Stomach (tissue), 9 donors: Measurements from ENCODE around the gene TGM1. TPM values are rescaled to one million over a fixed set of nuclear protein-coding genes. Genes with fewer than 3 reads are reported as not detected.

Experiments
- DNase-seq, 2 donors: peaks; one replicate each; pipeline versions ENCODE4 v3.0.0 to v3.0.0-alpha.2; 2013 to 2019
- H3K27ac ChIP-seq, 5 donors: fragments of 200-600 bp in 4 of 5; sonication (generic) in 4 of 5; one replicate each; pipeline ENCODE4 v1.5.1; 2013 to 2019; ENCODE audit warnings: mild to moderate bottlenecking in 1 of 5, moderate library complexity in 1 of 5
- H3K27me3 ChIP-seq, 3 donors: fragments of 200-600 bp; sonication (generic); one replicate each; pipeline ENCODE4 v1.5.1; 2017 to 2019; ENCODE audit warnings: mixed run types in 1 of 3
- H3K36me3 ChIP-seq, 4 donors: fragments of 200-600 bp; sonication (generic); 1 replicate in 3 of 4; 2 replicates in 1 of 4; pipeline ENCODE4 v1.5.1; 2016 to 2019
- H3K4me1 ChIP-seq, 4 donors: fragments of 200-600 bp; sonication (generic); one replicate each; pipeline ENCODE4 v1.5.1; 2016 to 2019
- H3K4me3 ChIP-seq, 4 donors: fragments of 200-600 bp; sonication (generic) in 3 of 4; one replicate each; pipeline ENCODE4 v1.5.1; 2016 to 2019; ENCODE audit warnings: mild to moderate bottlenecking in 1 of 4
- H3K9me3 ChIP-seq, 4 donors: fragments of 200-600 bp; sonication (generic); one replicate each; pipeline ENCODE4 v1.5.1; 2016 to 2019
- CTCF ChIP-seq, 7 experiments: fragments of 450-650 bp in 4 of 7; fragments of 200-600 bp in 3 of 7; sonication (generic) in 3 of 7; IDR thresholded peaks; one replicate each; pipeline ENCODE4 v1.5.1; 2016 to 2019; ENCODE audit warnings: antibody characterized with exemption in 7 of 7, control low read depth in 2 of 7, mild to moderate bottlenecking in 1 of 7
- EP300 ChIP-seq: sonication (generic); formaldehyde crosslinking; IDR thresholded peaks from one replicate; pipeline ENCODE4 v1.6.1; 2017; ENCODE audit warnings: antibody characterized with exemption
- POLR2A ChIP-seq, 4 donors: fragments of 450-650 bp; IDR thresholded peaks; one replicate each; pipeline ENCODE4 v1.6.1; 2016; ENCODE audit warnings: antibody characterized with exemption in 4 of 4, control low read depth in 2 of 4, mild to moderate bottlenecking in 1 of 4, moderate library complexity in 1 of 4
- POLR2AphosphoS5 ChIP-seq, 3 donors: sonication (generic); formaldehyde crosslinking; IDR thresholded peaks; one replicate each; pipeline ENCODE4 v1.6.1; 2016; ENCODE audit warnings: antibody characterized with exemption in 3 of 3
- WGBS, 5 donors: extraction: QIAGEN DNeasy Blood & Tissue Kit in 3 of 5; methylation state at CpG; one replicate each; pipeline versions ENCODE4 v1.1.5 to v1.1.7; 2013 to 2018; 5-methylcytosine and 5-hydroxymethylcytosine counted together
- intact Hi-C: fragments of 100-400 bp; cut with DNase I; formaldehyde crosslinking; loops from one replicate; pipeline ENCODE4 v1.15.1; 2023; ENCODE audit warnings: low total_unique reads
- polyA plus RNA-seq, 3 donors: library from polyadenylated mRNA; stranded (reverse); fragments of 200-250 nt; gene quantifications; one replicate each; pipeline ENCODE4 v1.2.3, GENCODE V29; 2013
- total RNA-seq, 5 donors: library from RNA; depleted of rRNA; stranded (reverse); fragments of >200 nt; gene quantifications; one replicate each; pipeline versions ENCODE4 v1.1.0 to v1.2.3, GENCODE V29; 2014 to 2016
- donor health status: healthy with polysubstance abuse.
- donor health status: Bipolar disorder and iron deficiency.
- donor health status: healthy.

Gene TGM1
- total and polyA plus RNA-seq, 8 donors, result 1.7 to 131 (median 5.1) TPM

- intact Hi-C loops, result no loop called here
Measured at GRCh38 chr14:24286996-24287395, 24.0 kb upstream of the TGM1 start.

DNA sequence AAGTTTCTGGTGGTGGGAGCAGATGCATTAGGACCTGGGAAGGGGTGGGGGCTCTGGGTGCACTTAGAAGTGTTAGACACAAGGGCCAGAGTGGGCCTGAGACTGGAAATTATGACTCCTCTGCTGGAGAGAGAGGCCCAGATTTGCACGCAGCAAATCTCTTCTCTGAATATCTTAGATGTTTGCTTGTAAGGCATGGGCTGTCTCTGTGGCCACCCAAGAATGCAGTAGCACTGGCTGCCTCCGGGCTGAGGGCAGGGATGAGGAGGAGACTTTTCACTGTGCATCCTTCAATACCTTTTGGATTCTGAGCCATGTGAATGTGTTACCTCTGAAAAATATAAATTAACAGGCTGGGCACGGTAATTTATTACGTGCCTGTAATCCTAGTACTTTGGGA is 22.4 kb upstream of the TGM1 start:
- H3K4me1 ChIP-seq, result peaks cover 0 to 12% (median 0%) of the 10 kb centered on the region in 4 donors
- no peaks in the 10 kb centered on the region for H3K9me3 ChIP-seq
- no peak overlapping the region for H3K27ac ChIP-seq
- no peak for TF ChIP-seq POLR2AphosphoS5 (IDR thresholded peaks at IDR 0.05)
- TF ChIP-seq EP300, result no peak
- no peak for TF ChIP-seq CTCF (IDR thresholded peaks at IDR 0.05)
- no peak for TF ChIP-seq POLR2A (IDR thresholded peaks at IDR 0.05)
- no peaks in the 10 kb centered on the region for H3K27me3 ChIP-seq
- 59 to 72% (median 69%) methylated on average over 4 of the region's 4 CpGs for WGBS, 5 donors
- H3K36me3 ChIP-seq, result peaks cover 1 to 17% (median 12%) of the 10 kb centered on the region in 4 donors
- DNase-seq, result no peak
- intact Hi-C loops, result no loop called here
- no peak overlapping the region for H3K4me3 ChIP-seq

More at GRCh38 chr14:24286996-24287395, 24.0 kb upstream of the TGM1 start:
- Histone ChIP-seq H3K9me3 (no peaks in the 10 kb centered on the region), H3K36me3 (peaks cover 18 to 34% (median 28%) of the 10 kb centered on the region in 4 donors), H3K4me3 (no peak overlapping the region), H3K4me1 (no peaks in the 10 kb centered on the region), H3K27me3 (no peaks in the 10 kb centered on the region), H3K27ac (no peak overlapping the region)
- TF ChIP-seq EP300 (no peak), POLR2AphosphoS5 (IDR thresholded peaks at IDR 0.05) (no peak), POLR2A (IDR thresholded peaks at IDR 0.05) (no peak), CTCF (IDR thresholded peaks at IDR 0.05) (no peak)
- no peak for DNase-seq
- 88 to 96% (median 93%) methylated on average over 5 of the region's 5 CpGs for WGBS, 5 donors

DNA sequence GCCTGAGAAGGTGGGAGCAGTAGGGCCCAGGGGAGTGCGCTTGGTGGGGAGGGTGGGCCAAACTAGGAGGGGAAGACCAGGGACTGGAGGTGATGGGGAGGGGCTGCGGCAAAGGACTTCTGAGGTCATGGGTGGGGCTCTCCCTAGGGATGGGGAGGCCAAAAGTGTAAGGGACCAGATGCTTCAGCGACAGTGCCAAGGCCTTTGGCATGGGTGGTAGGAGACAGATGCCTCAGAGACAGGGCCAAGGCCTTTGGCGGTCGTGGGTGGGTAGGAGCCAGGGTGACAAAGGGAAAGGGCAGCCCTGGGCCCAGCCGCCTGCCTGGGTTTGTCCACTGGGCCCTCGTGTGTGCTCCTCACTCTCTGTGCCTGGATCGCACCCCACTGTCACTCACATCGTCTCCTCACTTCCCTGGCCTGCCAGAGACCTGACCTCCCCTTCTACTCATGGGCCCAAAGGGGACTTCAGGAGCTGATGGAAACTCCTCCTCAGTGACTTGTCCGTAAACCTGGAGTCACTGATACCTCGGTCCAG is 21.6 kb upstream of the TGM1 start:
- Histone ChIP-seq H3K4me1 (peaks cover 0 to 13% (median under 1%) of the 10 kb centered on the region in 4 donors), H3K36me3 (peaks cover 0 to 10% (median 4%) of the 10 kb centered on the region in 4 donors), H3K27ac (no peak overlapping the region), H3K9me3 (no peaks in the 10 kb centered on the region), H3K4me3 (no peak overlapping the region), H3K27me3 (no peaks in the 10 kb centered on the region)
- intact Hi-C loops, result no loop called here
- WGBS, 5 donors, result 77 to 85% (median 82%) methylated on average over 11 of the region's 11 CpGs
- TF ChIP-seq EP300 (no peak), CTCF (IDR thresholded peaks at IDR 0.05) (no peak), POLR2A (IDR thresholded peaks at IDR 0.05) (no peak), POLR2AphosphoS5 (IDR thresholded peaks at IDR 0.05) (no peak)
- DNase-seq, result no peak

DNA sequence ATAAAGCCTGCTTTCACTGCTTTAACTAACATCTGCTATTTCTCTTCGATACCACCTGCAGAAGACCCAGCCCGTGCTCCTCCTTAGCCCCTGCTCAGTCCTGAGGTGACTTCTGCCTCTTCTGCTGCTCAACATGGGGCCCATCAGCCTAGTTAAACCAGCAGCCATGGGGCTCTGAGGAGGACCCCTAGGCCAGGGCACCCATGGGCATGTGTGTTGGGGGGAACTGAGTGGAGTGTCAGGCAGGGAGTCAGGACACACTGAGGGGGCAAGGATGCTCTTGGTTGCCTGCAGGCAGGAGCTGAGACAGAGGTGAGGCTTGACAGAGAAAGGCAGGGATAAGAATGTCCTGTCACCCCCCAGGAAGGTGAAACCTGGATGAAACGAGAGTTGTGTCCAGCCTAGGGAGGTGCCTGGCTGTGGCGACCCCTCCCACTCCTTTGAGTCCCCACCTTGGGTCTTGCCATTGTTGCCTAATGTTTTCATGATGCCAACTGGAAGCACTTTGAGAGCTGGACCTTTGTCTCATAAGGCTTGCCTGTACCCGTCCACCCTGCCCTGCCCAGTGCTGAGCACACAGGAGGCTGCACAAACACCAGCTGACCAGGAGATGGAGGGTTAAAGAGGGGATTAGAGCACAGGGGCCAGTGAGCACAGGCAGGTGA is 21.0 kb upstream of the TGM1 start:
- intact Hi-C loops, result no loop called here
- peaks cover 0 to 4% (median 0%) of the 10 kb centered on the region in 4 donors for H3K36me3 ChIP-seq
- DNase-seq, result no peak
- WGBS, 5 donors, result 88 to 95% (median 90%) methylated on average over 5 of the region's 5 CpGs
- H3K27ac ChIP-seq, result no peak overlapping the region
- no peaks in the 10 kb centered on the region for H3K27me3 ChIP-seq
- TF ChIP-seq POLR2AphosphoS5 (IDR thresholded peaks at IDR 0.05) (no peak), POLR2A (IDR thresholded peaks at IDR 0.05) (no peak), CTCF (IDR thresholded peaks at IDR 0.05) (no peak), EP300 (no peak)
- H3K9me3 ChIP-seq, result no peaks in the 10 kb centered on the region
- H3K4me1 ChIP-seq, result peaks cover 0 to 16% (median 3%) of the 10 kb centered on the region in 4 donors
- no peak overlapping the region for H3K4me3 ChIP-seq
